Body of pancreas (tissue), 4 donors: ENCODE data around the gene NANOS2. TPM values are rescaled to one million over a fixed set of nuclear protein-coding genes. Genes with fewer than 3 reads are reported as not detected.

Experiments
- ATAC-seq: fragments of 150-250 bp; one replicate; pipeline ENCODE4 v1.9.1; 2016
- DNase-seq, 4 donors: peaks; one replicate each; pipeline ENCODE4 v3.0.0-alpha.2; 2019
- H3K27ac ChIP-seq, 4 donors: fragments of 200-600 bp; sonication (generic); 1 replicate in 3 of 4; 2 replicates in 1 of 4; pipeline versions ENCODE4 v1.5.1 to v1.6.1; 2016 to 2019; ENCODE audit warnings: mild to moderate bottlenecking in 1 of 4, mixed read lengths in 1 of 4, moderate library complexity in 1 of 4
- H3K27me3 ChIP-seq, 2 donors: fragments of 200-600 bp; sonication (generic); one replicate each; pipeline ENCODE4 v1.6.0; 2016; ENCODE audit warnings: mild to moderate bottlenecking in 1 of 2
- H3K36me3 ChIP-seq, 2 donors: fragments of 200-600 bp; sonication (generic); replicated peaks in 1 of 2; 2 replicates each; pipeline ENCODE4 v1.5.1; 2016; ENCODE audit warnings: low read depth in 2 of 2; ENCODE audit not compliant: insufficient read depth in 1 of 2
- H3K4me1 ChIP-seq: fragments of 200-600 bp; sonication (generic); one replicate; pipeline ENCODE4 v1.6.0; 2016
- H3K4me3 ChIP-seq, 2 donors: fragments of 200-600 bp; sonication (generic); 1 replicate in 1 of 2; 2 replicates in 1 of 2; pipeline ENCODE4 v1.5.1; 2016 to 2019
- H3K9me3 ChIP-seq, 3 donors: fragments of 200-600 bp; sonication (generic); 1 replicate in 2 of 3; 2 replicates in 1 of 3; pipeline ENCODE4 v1.5.1; 2016
- POLR2A ChIP-seq, 3 donors: fragments of 450-650 bp; IDR thresholded peaks; one replicate each; pipeline ENCODE4 v1.6.1; 2016; ENCODE audit warnings: antibody characterized with exemption in 3 of 3, mild to moderate bottlenecking in 2 of 3
- WGBS, 2 donors: methylation state at CpG; one replicate each; pipeline ENCODE4 v1.1.5; 2017; 5-methylcytosine and 5-hydroxymethylcytosine counted together
- intact Hi-C: fragments of 100-400 bp; cut with DNase I; formaldehyde crosslinking; loops from one replicate; pipeline ENCODE4 v1.15.1; 2023
- total RNA-seq, 2 donors: library from RNA; depleted of rRNA; stranded (reverse); fragments of >200 nt; gene quantifications; one replicate each; pipeline ENCODE4 v1.1.0, GENCODE V29; 2016
- TF ChIP-seq, protein P1 (sequence below), 7 experiments: fragments of 450-650 bp in 4 of 7; fragments of 200-600 bp in 3 of 7; sonication (generic) in 3 of 7; IDR thresholded peaks; one replicate each; pipeline ENCODE4 v1.5.1; 2016 to 2019; ENCODE audit warnings: antibody characterized with exemption in 7 of 7

The NANOS2 gene
- total RNA-seq, 2 donors from 2014 or later: not detected

GRCh38 chr19:45939792-45940514 is 25.4 kb upstream of the NANOS2 start:
- TF ChIP-seq, protein P1, sequence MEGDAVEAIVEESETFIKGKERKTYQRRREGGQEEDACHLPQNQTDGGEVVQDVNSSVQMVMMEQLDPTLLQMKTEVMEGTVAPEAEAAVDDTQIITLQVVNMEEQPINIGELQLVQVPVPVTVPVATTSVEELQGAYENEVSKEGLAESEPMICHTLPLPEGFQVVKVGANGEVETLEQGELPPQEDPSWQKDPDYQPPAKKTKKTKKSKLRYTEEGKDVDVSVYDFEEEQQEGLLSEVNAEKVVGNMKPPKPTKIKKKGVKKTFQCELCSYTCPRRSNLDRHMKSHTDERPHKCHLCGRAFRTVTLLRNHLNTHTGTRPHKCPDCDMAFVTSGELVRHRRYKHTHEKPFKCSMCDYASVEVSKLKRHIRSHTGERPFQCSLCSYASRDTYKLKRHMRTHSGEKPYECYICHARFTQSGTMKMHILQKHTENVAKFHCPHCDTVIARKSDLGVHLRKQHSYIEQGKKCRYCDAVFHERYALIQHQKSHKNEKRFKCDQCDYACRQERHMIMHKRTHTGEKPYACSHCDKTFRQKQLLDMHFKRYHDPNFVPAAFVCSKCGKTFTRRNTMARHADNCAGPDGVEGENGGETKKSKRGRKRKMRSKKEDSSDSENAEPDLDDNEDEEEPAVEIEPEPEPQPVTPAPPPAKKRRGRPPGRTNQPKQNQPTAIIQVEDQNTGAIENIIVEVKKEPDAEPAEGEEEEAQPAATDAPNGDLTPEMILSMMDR (IDR thresholded peaks at IDR 0.05): no peak
- TF ChIP-seq POLR2A (IDR thresholded peaks at IDR 0.05): no peak
- H3K9me3 ChIP-seq: no peaks in the 10 kb centered on the region
- intact Hi-C loops: no loop called here
- ATAC-seq (no peak), DNase-seq (no peak)
- no peak overlapping the region for H3K4me3 ChIP-seq
- 47 to 52% methylated on average over 6 to 34 of the region's 67 CpGs for WGBS, 2 donors
- H3K4me1 ChIP-seq: peaks cover 3% of the 10 kb centered on the region
- H3K27ac ChIP-seq: no peak overlapping the region
- peaks cover 0 to 4% of the 10 kb centered on the region in 2 donors for H3K27me3 ChIP-seq
- no peaks in the 10 kb centered on the region for H3K36me3 ChIP-seq

GRCh38 chr19:45938733-45939319 is 24.2 kb upstream of the NANOS2 start:
- Histone ChIP-seq H3K27ac (no peak overlapping the region), H3K27me3 (peaks cover 0 to 4% of the 10 kb centered on the region in 2 donors), H3K4me3 (no peak overlapping the region), H3K9me3 (no peaks in the 10 kb centered on the region), H3K4me1 (peaks cover 3% of the 10 kb centered on the region), H3K36me3 (no peaks in the 10 kb centered on the region)
- ATAC-seq (no peak), DNase-seq (no peak)
- WGBS, 2 donors: 67 to 79% methylated on average over 3 of the region's 3 CpGs
- TF ChIP-seq, protein P1 (IDR thresholded peaks at IDR 0.05): no peak
- TF ChIP-seq POLR2A (IDR thresholded peaks at IDR 0.05): no peak
- intact Hi-C loops: no loop called here

DNA sequence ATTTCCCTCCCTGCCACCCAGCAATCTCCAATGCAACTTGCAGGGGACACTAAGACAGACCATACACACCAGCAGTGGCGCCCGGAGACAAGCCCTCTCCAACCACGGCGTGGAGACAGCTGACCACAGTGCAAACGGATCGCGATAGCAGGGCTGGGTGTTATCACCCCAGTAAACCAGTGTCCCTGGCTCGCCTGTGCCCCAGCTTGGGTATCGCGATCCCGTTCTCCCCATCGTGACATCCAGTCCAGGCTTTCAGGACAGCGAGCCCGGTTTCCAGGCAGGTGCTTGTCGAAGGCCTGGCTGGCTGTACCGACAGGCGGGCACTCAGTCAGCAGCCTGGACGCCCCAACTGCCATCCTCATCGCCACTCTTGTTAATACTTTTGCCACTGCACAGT is 20.7 kb upstream of the NANOS2 start:
- no peaks in the 10 kb centered on the region for H3K36me3 ChIP-seq

GRCh38 chr19:45934551-45935230 is 20.1 kb upstream of the NANOS2 start:
- Histone ChIP-seq H3K4me3 (no peak overlapping the region), H3K27me3 (no peaks in the 10 kb centered on the region), H3K4me1 (no peaks in the 10 kb centered on the region), H3K36me3 (no peaks in the 10 kb centered on the region), H3K27ac (no peak overlapping the region), H3K9me3 (no peaks in the 10 kb centered on the region)
- TF ChIP-seq, protein P1 (IDR thresholded peaks at IDR 0.05): no peak
- TF ChIP-seq POLR2A (IDR thresholded peaks at IDR 0.05): no peak
- 17 to 19% methylated on average over 19 of the region's 19 CpGs for whole genome bisulfite sequencing, 2 donors
- DNase-seq (no peak), ATAC-seq (no peak)
- intact Hi-C loops: no loop called here

More for the DNA sequence above, 20.7 kb upstream of the NANOS2 start:
- Histone ChIP-seq H3K27ac (no peak overlapping the region), H3K4me3 (no peak overlapping the region), H3K27me3 (no peaks in the 10 kb centered on the region), H3K9me3 (no peaks in the 10 kb centered on the region), H3K4me1 (peaks cover under 1% of the 10 kb centered on the region)
- TF ChIP-seq, protein P1 (IDR thresholded peaks at IDR 0.05): no peak
- TF ChIP-seq POLR2A (IDR thresholded peaks at IDR 0.05): no peak
- WGBS, 2 donors: 39 to 51% methylated on average over 8 to 19 of the region's 19 CpGs
- DNase-seq (no peak), ATAC-seq (no peak)
- intact Hi-C loops: no loop called here
